SK-N-DZ (cell line): ENCODE measurements around the gene NAGLU. TPM values are rescaled to one million over a fixed set of nuclear protein-coding genes. Genes with fewer than 3 reads are reported as not detected.

Experiments used
- DNase-seq: peaks from one replicate; pipeline ENCODE4 v3.0.0-alpha.2; 2015; ENCODE audit warnings: low spot score
- polyA plus RNA-seq, 2 experiments: library from polyadenylated mRNA; depleted of rRNA; stranded (reverse); fragments of >200 nt; gene quantifications; 2 replicates each; pipeline ENCODE4 v1.2.3, GENCODE V29; 2014

The NAGLU gene
- polyA plus RNA-seq (2014; cell fraction: cytosol; rRNA removed), result 44.3 and 63.8 TPM in 2 replicates
- 96.3 and 104 TPM in 2 replicates for polyA plus RNA-seq (2014; cell fraction: nucleus; rRNA removed)

DNA sequence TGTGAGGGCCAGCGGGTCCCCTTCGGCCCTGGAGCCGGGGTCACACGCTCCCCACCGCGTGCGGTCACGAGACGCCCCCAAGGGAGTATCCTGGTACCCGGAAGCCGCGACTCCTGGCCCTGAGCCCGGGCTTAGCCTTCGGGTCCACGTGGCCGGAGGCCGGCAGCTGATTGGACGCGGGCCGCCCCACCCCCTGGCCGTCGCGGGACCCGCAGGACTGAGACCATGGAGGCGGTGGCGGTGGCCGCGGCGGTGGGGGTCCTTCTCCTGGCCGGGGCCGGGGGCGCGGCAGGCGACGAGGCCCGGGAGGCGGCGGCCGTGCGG, at the start of gene NAGLU:
TSS of gene NAGLU (plus strand) at position 194 of the 324 bp plus-strand sequence. CDS start at position 226, 32 bp downstream.
- peak; percentile 92 for DNase-seq

DNA sequence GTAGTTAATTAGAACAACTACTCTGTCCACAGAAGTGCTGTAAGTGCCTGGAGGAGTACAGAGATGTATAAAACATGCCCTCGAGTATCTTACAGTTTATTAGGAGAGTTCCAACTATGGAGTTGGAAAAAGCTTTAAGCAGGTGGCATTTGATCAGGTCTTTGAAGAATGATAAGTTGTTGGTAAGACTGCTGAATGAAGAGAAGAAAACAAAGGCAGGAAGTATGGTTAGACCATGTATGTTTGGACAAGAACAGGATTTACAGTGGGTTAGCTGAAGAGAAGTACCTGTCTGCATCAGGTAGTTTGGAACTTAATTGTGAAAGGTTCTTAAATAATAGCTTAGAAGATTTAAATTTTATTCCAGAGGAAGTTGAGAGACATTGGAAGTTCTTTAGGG, 48.0 kb upstream of the NAGLU start:
- no peak for DNase-seq

DNA sequence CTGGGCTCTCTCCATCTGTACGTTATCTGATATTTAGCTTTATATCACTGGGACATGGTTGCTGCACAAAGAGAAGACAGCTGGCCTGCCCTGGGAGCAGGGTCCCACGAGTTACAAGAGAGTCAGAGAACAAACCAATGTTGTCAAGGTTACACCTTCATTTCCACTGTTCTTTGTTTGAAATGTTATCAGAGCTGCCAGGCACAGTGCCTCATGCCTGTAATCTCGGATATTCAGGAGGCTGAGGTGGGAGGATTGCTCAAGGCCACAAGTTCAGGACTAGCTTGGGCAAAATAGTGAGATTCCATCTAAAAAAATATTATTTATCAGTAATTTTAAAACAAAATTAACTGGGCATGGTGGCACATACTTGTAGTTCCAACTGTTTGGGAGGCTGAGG, 42.7 kb upstream of the NAGLU start:
- no peak for DNase-seq

GRCh38 chr17:42494673-42495072, 41.4 kb upstream of the NAGLU start:
- DNase-seq, result no peak

DNA sequence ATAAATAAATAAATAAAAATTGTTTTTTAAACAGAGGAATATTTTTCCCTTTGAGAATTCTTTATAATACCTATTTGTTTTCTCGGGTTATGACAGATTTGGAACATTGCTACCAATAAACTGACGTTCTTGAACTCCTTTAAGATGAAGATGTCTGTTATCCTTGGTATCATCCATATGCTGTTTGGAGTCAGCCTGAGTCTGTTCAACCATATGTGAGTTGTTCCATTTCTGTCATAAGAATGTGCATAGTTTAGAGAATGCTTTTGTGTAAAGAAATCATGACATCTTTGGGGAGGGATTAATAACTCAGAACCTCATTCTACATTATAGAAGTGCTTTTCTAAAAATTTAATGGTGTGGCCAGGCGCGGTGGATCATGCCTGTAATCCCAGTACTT, 37.2 kb upstream of the NAGLU start:
- no peak for DNase-seq

DNA sequence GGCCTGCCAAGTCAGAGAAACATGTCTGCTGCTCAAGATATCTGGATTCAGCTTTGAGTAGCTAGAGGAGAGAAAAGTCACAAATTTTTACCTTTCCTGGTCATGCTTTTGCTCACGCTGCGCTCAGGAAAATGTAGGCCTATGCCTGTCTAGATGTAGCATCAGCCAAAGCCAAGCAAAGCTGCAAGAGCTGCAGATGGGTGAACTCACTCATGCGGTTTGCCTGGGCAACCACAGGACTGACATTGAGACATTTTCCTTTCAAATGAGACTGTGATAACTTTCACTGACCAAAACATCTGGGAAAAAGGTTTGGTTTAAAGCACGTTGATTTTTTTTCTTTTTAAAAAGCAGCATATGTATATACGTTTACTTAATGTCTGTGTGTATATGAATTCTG, 34.0 kb upstream of the NAGLU start:
- no peak for DNase-seq

- no peak for DNase-seq
These were observed 33.1 kb upstream of the NAGLU start for GRCh38 chr17:42502926-42503325.

GRCh38 chr17:42507671-42508070, 28.4 kb upstream of the NAGLU start:
- no peak for DNase-seq

- DNase-seq, result no peak
These were observed 27.4 kb upstream of the NAGLU start for GRCh38 chr17:42508426-42509165.

GRCh38 chr17:42509409-42509808, 26.6 kb upstream of the NAGLU start:
- DNase-seq, result no peak

- no peak for DNase-seq
These were observed 26.2 kb upstream of the NAGLU start for GRCh38 chr17:42509841-42510240.

- no peak for DNase-seq
These were observed 23.8 kb upstream of the NAGLU start for GRCh38 chr17:42512246-42512645.

GRCh38 chr17:42512733-42513251, 23.2 kb upstream of the NAGLU start:
- no peak for DNase-seq

GRCh38 chr17:42513686-42514085, 22.4 kb upstream of the NAGLU start:
- DNase-seq, result no peak

GRCh38 chr17:42514279-42514678, 21.8 kb upstream of the NAGLU start:
- DNase-seq, result no peak

DNA sequence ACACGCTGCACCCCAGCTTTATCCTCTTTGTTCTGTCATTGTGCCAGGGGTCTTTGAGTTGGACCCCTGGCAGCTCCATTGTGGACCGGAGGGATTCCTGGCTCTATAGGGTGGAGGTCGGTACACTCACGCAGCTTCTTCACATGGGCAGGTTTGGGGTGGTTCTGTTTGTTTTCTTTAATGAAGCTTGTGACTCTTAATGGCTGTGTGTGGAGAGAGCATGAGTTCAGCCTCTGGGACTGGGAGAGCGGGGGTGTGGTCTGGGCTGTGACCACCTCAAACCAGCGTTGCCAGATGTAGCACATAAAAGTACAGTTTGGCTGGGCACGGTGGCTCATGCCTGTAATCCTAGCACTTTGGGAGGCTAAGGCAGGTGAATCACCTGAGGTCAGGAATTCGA, 21.2 kb upstream of the NAGLU start:
- no peak for DNase-seq

DNA sequence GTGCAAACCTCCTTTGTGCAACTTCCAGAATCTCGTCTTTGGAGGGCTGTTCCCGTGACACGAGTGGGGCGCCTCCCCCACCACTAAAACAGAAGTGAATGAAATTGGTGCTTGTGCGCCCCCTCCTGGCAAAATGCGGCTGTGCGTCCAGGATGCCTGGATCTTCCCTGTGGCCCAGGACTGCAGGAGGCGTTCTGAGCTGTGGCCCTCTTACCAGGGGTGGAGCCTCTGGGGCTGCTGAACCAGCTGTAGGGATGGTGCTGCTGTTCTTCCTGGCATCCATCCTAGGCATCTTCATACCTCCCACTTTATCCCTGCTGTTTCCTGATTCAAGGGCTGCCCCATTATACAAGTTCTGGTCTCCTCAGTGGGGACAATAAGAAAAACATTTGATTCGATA, 18.5 kb upstream of the NAGLU start:
- peak; percentile 63 for DNase-seq

- DNase-seq, result no peak
These were observed 17.8 kb upstream of the NAGLU start for GRCh38 chr17:42518046-42518754.

- no peak for DNase-seq
These were observed 17.1 kb upstream of the NAGLU start for GRCh38 chr17:42518755-42519545.

- no peak for DNase-seq
These were observed 16.2 kb upstream of the NAGLU start for GRCh38 chr17:42519546-42520491.

DNA sequence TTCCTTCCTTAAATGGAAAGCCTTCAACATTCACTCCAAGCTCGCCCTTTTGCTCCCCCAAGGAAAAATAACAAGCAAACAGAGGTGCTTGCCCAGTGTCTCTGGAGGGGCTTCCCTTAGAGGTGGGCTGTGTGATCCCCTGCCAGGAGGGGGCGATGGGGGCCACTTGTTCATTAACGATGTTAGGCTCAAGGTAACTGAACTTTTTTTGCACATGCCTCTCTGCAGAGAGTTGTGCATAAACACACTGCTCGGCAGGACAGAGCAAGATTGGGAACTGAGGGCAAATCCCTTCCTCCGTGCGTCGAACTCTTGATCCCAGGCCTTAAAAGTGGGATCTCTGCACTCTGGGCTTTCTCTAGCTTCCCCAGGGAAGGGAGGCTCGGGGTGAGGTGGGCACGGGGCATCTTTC, 15.5 kb upstream of the NAGLU start:
- no peak for DNase-seq
